Eye (tissue), 1 donor: ENCODE results near the gene SLC46A3.
"Not testable (repeated sequence)": the region's sequence is repeated elsewhere in the genome, so short reads cannot be mapped to it uniquely, and the experiment has no call there.

ENCODE experiments used
- DNase-seq: peaks from one replicate; pipeline ENCODE4 v3.0.0-alpha.2; 2015

SLC46A3 gene

GRCh38 chr13:28718543-28719226 is at the start of gene SLC46A3:
Gene SLC46A3 (minus strand): TSS chr13:28718970. CDS start chr13:28717998, 972 bp downstream.
- peak; percentile 98 for DNase-seq

- DNase-seq: no peak
These were observed 45.1 kb upstream of the SLC46A3 start for GRCh38 chr13:28763887-28764286.

GRCh38 chr13:28761586-28761985 is 42.8 kb upstream of the SLC46A3 start:
- no peak for DNase-seq

GRCh38 chr13:28755546-28755870 is 36.7 kb upstream of the SLC46A3 start:
- DNase-seq: no peak

- no peak for DNase-seq
These were observed 36.2 kb upstream of the SLC46A3 start for GRCh38 chr13:28754698-28755545.

- DNase-seq: no peak
These were observed 35.2 kb upstream of the SLC46A3 start for GRCh38 chr13:28753946-28754345.

GRCh38 chr13:28753208-28753892 is 34.6 kb upstream of the SLC46A3 start:
- peak; percentile 72 for DNase-seq

GRCh38 chr13:28751175-28751960 is 32.6 kb upstream of the SLC46A3 start:
- no peak for DNase-seq

- DNase-seq: no peak
These were observed 31.6 kb upstream of the SLC46A3 start for GRCh38 chr13:28750187-28751045.

GRCh38 chr13:28747851-28748250 is 29.1 kb upstream of the SLC46A3 start:
- no peak for DNase-seq

GRCh38 chr13:28746287-28746612 is 27.5 kb upstream of the SLC46A3 start:
- DNase-seq: no peak

GRCh38 chr13:28744656-28745055 is 25.9 kb upstream of the SLC46A3 start:
- DNase-seq: no peak

- DNase-seq: no peak
These were observed 25.3 kb upstream of the SLC46A3 start for GRCh38 chr13:28744091-28744536.

GRCh38 chr13:28743499-28744083 is 24.8 kb upstream of the SLC46A3 start:
- DNase-seq: no peak

- no peak for DNase-seq
These were observed 24.2 kb upstream of the SLC46A3 start for GRCh38 chr13:28743020-28743419.

GRCh38 chr13:28742445-28742844 is 23.7 kb upstream of the SLC46A3 start:
- not testable (repeated sequence) for DNase-seq

GRCh38 chr13:28741084-28741491 is 22.3 kb upstream of the SLC46A3 start:
- DNase-seq: no peak

- DNase-seq: no peak
These were observed 20.6 kb upstream of the SLC46A3 start for GRCh38 chr13:28739376-28739775.

- no peak for DNase-seq
These were observed 16.8 kb upstream of the SLC46A3 start for GRCh38 chr13:28735481-28736029.

GRCh38 chr13:28734906-28735305 is 16.1 kb upstream of the SLC46A3 start:
- no peak for DNase-seq

GRCh38 chr13:28730762-28731161 is 12.0 kb upstream of the SLC46A3 start:
- DNase-seq: no peak
